ENCODE results near the gene ARFRP1. TPM values are rescaled to one million over a fixed set of nuclear protein-coding genes. Genes with fewer than 3 reads are reported as not detected.

Gene ARFRP1
- total and polyA plus RNA-seq, 2 of the 13 experiments (the other 11 are each of a cell fraction or from before 2014, with no cell fraction given) = 32.0 to 51.1 TPM

DNA sequence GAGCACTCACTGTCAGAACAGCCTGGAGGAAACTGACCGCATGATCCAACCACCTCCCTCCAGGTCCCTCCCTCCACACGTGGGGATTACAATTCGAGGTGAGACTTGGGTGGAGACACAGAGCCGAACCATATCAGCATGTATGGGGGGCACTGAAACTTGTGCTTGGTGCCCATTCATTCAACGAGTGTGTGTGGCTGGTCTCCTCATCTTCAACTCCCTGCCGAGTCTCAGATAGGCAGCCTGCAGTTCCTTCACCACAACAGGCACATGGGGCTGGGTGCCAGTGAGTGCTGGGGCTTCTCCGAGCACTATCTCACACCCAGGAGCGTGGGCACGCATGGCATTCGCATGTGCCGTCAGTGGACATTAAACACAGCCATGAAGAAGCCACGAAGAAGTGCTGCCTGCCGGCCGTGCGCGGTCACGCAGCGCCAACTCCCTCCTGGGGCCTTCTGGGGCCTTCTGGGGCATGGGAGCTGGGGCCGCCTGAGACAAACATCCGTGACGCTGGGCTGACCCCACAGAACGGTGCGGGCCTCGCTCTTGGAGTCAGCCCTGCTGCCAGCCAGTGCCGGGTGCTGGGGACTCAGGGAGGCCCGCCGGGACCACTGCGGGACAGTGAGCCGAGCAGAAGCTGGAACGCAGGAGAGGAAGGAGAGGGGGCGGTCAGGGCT lies 50.4 kb downstream of the ARFRP1 start (continued):
- TF ChIP-seq, protein P1, sequence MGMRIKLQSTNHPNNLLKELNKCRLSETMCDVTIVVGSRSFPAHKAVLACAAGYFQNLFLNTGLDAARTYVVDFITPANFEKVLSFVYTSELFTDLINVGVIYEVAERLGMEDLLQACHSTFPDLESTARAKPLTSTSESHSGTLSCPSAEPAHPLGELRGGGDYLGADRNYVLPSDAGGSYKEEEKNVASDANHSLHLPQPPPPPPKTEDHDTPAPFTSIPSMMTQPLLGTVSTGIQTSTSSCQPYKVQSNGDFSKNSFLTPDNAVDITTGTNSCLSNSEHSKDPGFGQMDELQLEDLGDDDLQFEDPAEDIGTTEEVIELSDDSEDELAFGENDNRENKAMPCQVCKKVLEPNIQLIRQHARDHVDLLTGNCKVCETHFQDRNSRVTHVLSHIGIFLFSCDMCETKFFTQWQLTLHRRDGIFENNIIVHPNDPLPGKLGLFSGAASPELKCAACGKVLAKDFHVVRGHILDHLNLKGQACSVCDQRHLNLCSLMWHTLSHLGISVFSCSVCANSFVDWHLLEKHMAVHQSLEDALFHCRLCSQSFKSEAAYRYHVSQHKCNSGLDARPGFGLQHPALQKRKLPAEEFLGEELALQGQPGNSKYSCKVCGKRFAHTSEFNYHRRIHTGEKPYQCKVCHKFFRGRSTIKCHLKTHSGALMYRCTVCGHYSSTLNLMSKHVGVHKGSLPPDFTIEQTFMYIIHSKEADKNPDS (CRISPR knock-in tag; IDR thresholded peaks at IDR 0.05) = no peak
- TF ChIP-seq RBM39 (IDR thresholded peaks at IDR 0.05; ENCODE audit: low read depth, low read length, poor library complexity, severe bottlenecking) (no peak), ZNF550 (CRISPR knock-in tag; IDR thresholded peaks at IDR 0.05; ENCODE audit: borderline replicate concordance) (no peak), CEBPG (CRISPR knock-in tag; IDR thresholded peaks at IDR 0.05) (no peak), EP300 (IDR thresholded peaks at IDR 0.05; ENCODE audit: low read depth in 2 of 2, low read length in 2 of 2) (no peak), EP300 (CRISPR knock-in tag; IDR thresholded peaks at IDR 0.05; ENCODE audit: borderline replicate concordance) (no peak), ZSCAN31 (CRISPR knock-in tag; IDR thresholded peaks at IDR 0.05; ENCODE audit: low read depth) (no peak), FOSL1 (CRISPR knock-in tag; IDR thresholded peaks at IDR 0.05; ENCODE audit: borderline replicate concordance) (0 out of 2 replicates have a peak, but pooled peaks have one; percentile 13), ZNF326 (CRISPR knock-in tag; IDR thresholded peaks at IDR 0.05; ENCODE audit: borderline replicate concordance) (peak; percentile 69), CAMTA2 (CRISPR knock-in tag; IDR thresholded peaks at IDR 0.05; ENCODE audit: borderline replicate concordance) (0 out of 2 replicates have a peak, but pooled peaks have one; percentile 3), ZNF883 (CRISPR knock-in tag; IDR thresholded peaks at IDR 0.05; ENCODE audit: not compliant biosample characterization) (no peak), SCMH1 (CRISPR knock-in tag; IDR thresholded peaks at IDR 0.05; ENCODE audit: borderline replicate concordance) (no peak), AGO2 (optimal IDR thresholded peaks at IDR 0.05; ENCODE audit: low read depth, low read length) (peak; percentile 65)
- TF ChIP-seq, protein P2, sequence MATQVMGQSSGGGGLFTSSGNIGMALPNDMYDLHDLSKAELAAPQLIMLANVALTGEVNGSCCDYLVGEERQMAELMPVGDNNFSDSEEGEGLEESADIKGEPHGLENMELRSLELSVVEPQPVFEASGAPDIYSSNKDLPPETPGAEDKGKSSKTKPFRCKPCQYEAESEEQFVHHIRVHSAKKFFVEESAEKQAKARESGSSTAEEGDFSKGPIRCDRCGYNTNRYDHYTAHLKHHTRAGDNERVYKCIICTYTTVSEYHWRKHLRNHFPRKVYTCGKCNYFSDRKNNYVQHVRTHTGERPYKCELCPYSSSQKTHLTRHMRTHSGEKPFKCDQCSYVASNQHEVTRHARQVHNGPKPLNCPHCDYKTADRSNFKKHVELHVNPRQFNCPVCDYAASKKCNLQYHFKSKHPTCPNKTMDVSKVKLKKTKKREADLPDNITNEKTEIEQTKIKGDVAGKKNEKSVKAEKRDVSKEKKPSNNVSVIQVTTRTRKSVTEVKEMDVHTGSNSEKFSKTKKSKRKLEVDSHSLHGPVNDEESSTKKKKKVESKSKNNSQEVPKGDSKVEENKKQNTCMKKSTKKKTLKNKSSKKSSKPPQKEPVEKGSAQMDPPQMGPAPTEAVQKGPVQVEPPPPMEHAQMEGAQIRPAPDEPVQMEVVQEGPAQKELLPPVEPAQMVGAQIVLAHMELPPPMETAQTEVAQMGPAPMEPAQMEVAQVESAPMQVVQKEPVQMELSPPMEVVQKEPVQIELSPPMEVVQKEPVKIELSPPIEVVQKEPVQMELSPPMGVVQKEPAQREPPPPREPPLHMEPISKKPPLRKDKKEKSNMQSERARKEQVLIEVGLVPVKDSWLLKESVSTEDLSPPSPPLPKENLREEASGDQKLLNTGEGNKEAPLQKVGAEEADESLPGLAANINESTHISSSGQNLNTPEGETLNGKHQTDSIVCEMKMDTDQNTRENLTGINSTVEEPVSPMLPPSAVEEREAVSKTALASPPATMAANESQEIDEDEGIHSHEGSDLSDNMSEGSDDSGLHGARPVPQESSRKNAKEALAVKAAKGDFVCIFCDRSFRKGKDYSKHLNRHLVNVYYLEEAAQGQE (IDR thresholded peaks at IDR 0.05; ENCODE audit: borderline replicate concordance in 1 of 2, low read depth in 1 of 2, low read length in 2 of 2) = no peak
- TF ChIP-seq, protein P3, sequence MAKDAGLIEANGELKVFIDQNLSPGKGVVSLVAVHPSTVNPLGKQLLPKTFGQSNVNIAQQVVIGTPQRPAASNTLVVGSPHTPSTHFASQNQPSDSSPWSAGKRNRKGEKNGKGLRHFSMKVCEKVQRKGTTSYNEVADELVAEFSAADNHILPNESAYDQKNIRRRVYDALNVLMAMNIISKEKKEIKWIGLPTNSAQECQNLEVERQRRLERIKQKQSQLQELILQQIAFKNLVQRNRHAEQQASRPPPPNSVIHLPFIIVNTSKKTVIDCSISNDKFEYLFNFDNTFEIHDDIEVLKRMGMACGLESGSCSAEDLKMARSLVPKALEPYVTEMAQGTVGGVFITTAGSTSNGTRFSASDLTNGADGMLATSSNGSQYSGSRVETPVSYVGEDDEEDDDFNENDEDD (CRISPR knock-in tag; IDR thresholded peaks at IDR 0.05; ENCODE audit: borderline replicate concordance) = no peak
- TF ChIP-seq, protein P4, sequence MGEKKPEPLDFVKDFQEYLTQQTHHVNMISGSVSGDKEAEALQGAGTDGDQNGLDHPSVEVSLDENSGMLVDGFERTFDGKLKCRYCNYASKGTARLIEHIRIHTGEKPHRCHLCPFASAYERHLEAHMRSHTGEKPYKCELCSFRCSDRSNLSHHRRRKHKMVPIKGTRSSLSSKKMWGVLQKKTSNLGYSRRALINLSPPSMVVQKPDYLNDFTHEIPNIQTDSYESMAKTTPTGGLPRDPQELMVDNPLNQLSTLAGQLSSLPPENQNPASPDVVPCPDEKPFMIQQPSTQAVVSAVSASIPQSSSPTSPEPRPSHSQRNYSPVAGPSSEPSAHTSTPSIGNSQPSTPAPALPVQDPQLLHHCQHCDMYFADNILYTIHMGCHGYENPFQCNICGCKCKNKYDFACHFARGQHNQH (CRISPR knock-in tag; IDR thresholded peaks at IDR 0.05) = no peak
